Tibial nerve (tissue), 4 donors: Measurements from ENCODE around the gene UBE2G2. TPM values are rescaled to one million over a fixed set of nuclear protein-coding genes. Genes with fewer than 3 reads are reported as not detected.

Experiments used
- DNase-seq, 2 donors: peaks; one replicate each; pipeline ENCODE4 v3.0.0-alpha.2; 2019; ENCODE audit warnings: low spot score in 2 of 2
- H3K27ac ChIP-seq, 4 donors: fragments of 200-600 bp; sonication (generic) in 3 of 4; one replicate each; pipeline ENCODE4 v1.5.1; 2017 to 2019; ENCODE audit warnings: mild to moderate bottlenecking in 1 of 4
- H3K27me3 ChIP-seq, 2 donors: fragments of 200-600 bp; sonication (generic) in 1 of 2; one replicate each; pipeline versions ENCODE4 v1.5.1 to v1.6.0; 2017 to 2019
- H3K36me3 ChIP-seq, 3 donors: fragments of 200-600 bp; sonication (generic); one replicate each; pipeline ENCODE4 v1.5.1; 2018 to 2019
- H3K4me1 ChIP-seq, 4 donors: fragments of 200-600 bp; sonication (generic) in 3 of 4; one replicate each; pipeline ENCODE4 v1.5.1; 2017 to 2019
- H3K4me3 ChIP-seq, 4 donors: fragments of 200-600 bp; sonication (generic) in 3 of 4; one replicate each; pipeline ENCODE4 v1.5.1; 2017 to 2019; ENCODE audit warnings: mild to moderate bottlenecking in 1 of 4, moderate library complexity in 1 of 4
- H3K9me3 ChIP-seq, 4 donors: fragments of 200-600 bp; sonication (generic) in 3 of 4; one replicate each; pipeline ENCODE4 v1.5.1; 2017 to 2019
- EP300 ChIP-seq, 2 donors: sonication (generic); formaldehyde crosslinking; IDR thresholded peaks; one replicate each; pipeline ENCODE4 v1.6.1; 2017; ENCODE audit warnings: antibody characterized with exemption in 2 of 2, mild to moderate bottlenecking in 1 of 2
- POLR2A ChIP-seq, 2 donors: fragments of 450-650 bp; IDR thresholded peaks; one replicate each; pipeline ENCODE4 v1.6.1; 2017; ENCODE audit warnings: antibody characterized with exemption in 2 of 2, mild to moderate bottlenecking in 2 of 2, moderate library complexity in 2 of 2
- WGBS, 2 donors: methylation state at CpG; one replicate each; pipeline ENCODE4 v1.1.5; 2018; 5-methylcytosine and 5-hydroxymethylcytosine counted together
- total RNA-seq, 4 donors: library from RNA; depleted of rRNA; stranded (reverse); fragments of >200 nt; gene quantifications; one replicate each; pipeline ENCODE4 v1.1.0, GENCODE V29; 2016
- TF ChIP-seq, protein P1 (sequence below), 5 experiments: fragments of 200-600 bp in 3 of 5; fragments of 450-650 bp in 2 of 5; sonication (generic) in 3 of 5; IDR thresholded peaks; one replicate each; pipeline ENCODE4 v1.5.1; 2016 to 2019; ENCODE audit warnings: antibody characterized with exemption in 5 of 5, mild to moderate bottlenecking in 3 of 5, moderate library complexity in 2 of 5

The UBE2G2 gene
- total RNA-seq, 4 donors from 2014 or later, result 89.4 to 165 (median 99.3) TPM

DNA sequence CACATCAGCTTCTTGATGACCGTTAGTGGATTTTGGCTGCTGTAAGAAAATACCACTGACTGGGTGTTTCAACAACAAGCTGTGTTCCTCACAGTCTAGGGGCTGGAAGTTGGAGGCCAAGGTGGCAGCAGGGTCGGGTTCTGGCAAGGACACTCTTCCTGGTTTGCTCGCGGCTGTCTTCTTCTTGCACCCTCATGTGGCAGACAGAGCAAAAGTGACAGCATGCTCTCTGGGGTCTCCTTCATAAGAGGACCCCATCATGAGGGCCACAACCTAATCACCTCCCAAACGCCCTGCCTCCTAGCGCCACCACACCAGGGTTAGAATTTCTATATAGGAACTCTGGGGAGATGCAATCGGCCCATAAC lies 71.6 kb downstream of the UBE2G2 start:
- no peak overlapping the region for H3K4me3 ChIP-seq
- H3K27me3 ChIP-seq, result peaks cover 0 to 21% of the 10 kb centered on the region in 2 donors
- peaks cover 0 to 7% (median 0%) of the 10 kb centered on the region in 4 donors for H3K9me3 ChIP-seq
- H3K4me1 ChIP-seq, result no peaks in the 10 kb centered on the region
- TF ChIP-seq POLR2A (IDR thresholded peaks at IDR 0.05) (no peak), EP300 (IDR thresholded peaks at IDR 0.05) (no peak)
- TF ChIP-seq, protein P1, sequence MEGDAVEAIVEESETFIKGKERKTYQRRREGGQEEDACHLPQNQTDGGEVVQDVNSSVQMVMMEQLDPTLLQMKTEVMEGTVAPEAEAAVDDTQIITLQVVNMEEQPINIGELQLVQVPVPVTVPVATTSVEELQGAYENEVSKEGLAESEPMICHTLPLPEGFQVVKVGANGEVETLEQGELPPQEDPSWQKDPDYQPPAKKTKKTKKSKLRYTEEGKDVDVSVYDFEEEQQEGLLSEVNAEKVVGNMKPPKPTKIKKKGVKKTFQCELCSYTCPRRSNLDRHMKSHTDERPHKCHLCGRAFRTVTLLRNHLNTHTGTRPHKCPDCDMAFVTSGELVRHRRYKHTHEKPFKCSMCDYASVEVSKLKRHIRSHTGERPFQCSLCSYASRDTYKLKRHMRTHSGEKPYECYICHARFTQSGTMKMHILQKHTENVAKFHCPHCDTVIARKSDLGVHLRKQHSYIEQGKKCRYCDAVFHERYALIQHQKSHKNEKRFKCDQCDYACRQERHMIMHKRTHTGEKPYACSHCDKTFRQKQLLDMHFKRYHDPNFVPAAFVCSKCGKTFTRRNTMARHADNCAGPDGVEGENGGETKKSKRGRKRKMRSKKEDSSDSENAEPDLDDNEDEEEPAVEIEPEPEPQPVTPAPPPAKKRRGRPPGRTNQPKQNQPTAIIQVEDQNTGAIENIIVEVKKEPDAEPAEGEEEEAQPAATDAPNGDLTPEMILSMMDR (IDR thresholded peaks at IDR 0.05), result no peak
- H3K27ac ChIP-seq, result no peak overlapping the region
- no peaks in the 10 kb centered on the region for H3K36me3 ChIP-seq
- DNase-seq, result no peak
- WGBS, 2 donors, result 90 to 93% methylated on average over 4 to 7 of the region's 7 CpGs

DNA sequence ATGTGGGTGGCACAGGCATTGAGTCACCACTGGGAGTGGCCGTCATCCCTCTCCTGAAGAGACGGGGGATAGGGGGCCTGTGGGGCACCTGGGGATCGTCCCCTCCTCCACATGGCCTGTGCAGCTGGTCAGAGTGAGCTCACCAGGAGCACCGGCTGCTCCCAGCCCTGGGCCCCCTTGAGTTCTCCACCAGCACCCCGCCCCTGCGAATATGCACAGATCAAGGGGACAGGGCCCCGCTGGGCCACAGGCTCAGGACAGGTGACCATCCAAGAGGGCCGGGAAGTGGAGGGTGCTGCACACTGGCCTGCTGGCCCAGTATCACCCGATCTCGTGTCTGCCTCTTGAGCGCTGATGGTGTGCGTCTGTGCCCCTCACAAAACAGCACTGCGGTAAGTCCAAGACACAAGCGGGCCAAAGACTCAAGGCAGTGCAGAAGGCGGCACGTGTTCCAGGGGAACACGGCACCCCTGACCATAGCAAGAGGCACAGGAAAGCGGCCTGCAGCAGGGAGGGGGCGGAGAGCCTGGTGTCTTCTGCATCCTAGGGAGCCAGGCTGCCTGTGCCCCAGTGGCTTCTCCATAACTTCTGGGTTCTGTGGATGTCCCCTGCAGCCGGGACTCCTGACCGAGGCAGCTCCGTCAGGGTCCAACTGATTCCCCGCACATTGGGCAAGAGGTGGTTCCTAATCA lies 72.1 kb downstream of the UBE2G2 start:
- no peak overlapping the region for H3K27ac ChIP-seq
- TF ChIP-seq EP300 (IDR thresholded peaks at IDR 0.05) (no peak), POLR2A (IDR thresholded peaks at IDR 0.05) (no peak)
- TF ChIP-seq, protein P1 (IDR thresholded peaks at IDR 0.05), result no peak
- H3K4me3 ChIP-seq, result no peak overlapping the region
- no peaks in the 10 kb centered on the region for H3K4me1 ChIP-seq
- no peak for DNase-seq
- peaks cover 0 to 1% (median 0%) of the 10 kb centered on the region in 4 donors for H3K9me3 ChIP-seq
- H3K27me3 ChIP-seq, result peaks cover 0 to 26% of the 10 kb centered on the region in 2 donors
- H3K36me3 ChIP-seq, result no peaks in the 10 kb centered on the region
- WGBS, 2 donors, result 92 to 95% methylated on average over 23 of the region's 23 CpGs

DNA sequence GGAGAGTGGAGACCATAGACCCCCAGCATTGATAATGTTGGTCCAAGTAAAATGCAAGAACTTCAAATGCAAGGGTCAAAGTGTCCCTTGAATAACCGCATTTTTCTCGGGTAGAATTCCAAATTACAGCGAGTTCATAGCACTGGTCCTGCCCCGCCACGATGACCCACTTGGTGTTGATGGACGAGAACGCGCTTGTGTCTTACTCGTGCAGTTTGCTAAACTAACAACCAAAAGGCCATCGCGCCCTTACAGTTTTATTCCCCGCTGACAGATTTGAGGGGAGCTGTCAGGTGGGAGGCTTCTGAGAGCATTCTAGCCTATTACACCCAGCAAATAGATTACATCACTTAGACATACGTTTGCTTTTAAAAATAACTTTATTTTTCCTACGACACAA lies 72.9 kb downstream of the UBE2G2 start:
- no peak overlapping the region for H3K27ac ChIP-seq
- no peak overlapping the region for H3K4me3 ChIP-seq
- TF ChIP-seq EP300 (IDR thresholded peaks at IDR 0.05), result no peak
- TF ChIP-seq POLR2A (IDR thresholded peaks at IDR 0.05), result no peak
- TF ChIP-seq, protein P1 (IDR thresholded peaks at IDR 0.05), result no peak
- no peaks in the 10 kb centered on the region for H3K36me3 ChIP-seq
- no peaks in the 10 kb centered on the region for H3K9me3 ChIP-seq
- DNase-seq, result no peak
- 84 to 85% methylated on average over 14 of the region's 14 CpGs for WGBS, 2 donors
- peaks cover 0 to 4% (median 0%) of the 10 kb centered on the region in 4 donors for H3K4me1 ChIP-seq
- peaks cover 0 to 34% of the 10 kb centered on the region in 2 donors for H3K27me3 ChIP-seq

DNA sequence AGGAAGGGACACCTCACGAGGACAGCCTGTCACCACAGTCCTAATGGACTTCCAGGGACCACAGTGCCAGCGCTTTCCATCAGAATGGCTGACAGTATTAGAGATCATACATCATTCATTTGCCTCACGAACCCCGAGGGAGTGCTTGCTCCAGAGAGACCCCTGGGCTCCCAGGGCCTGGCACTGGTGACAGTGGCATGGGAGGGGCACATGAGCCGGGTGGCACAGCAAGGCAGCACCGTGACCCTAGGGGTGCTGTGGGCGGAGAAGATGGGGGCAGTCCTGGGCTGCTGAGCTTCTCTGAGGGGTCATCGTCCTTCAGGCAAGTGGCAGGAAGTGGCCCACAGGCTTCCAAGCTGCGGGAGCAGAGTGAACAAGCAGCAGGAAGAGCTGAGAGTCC lies 73.9 kb downstream of the UBE2G2 start:
- Histone ChIP-seq H3K4me3 (no peak overlapping the region), H3K9me3 (no peaks in the 10 kb centered on the region), H3K27me3 (peaks cover 0 to 44% of the 10 kb centered on the region in 2 donors), H3K36me3 (no peaks in the 10 kb centered on the region), H3K4me1 (peaks cover 0 to 13% (median 3%) of the 10 kb centered on the region in 4 donors), H3K27ac (no peak overlapping the region)
- DNase-seq, result no peak
- TF ChIP-seq EP300 (IDR thresholded peaks at IDR 0.05) (no peak), POLR2A (IDR thresholded peaks at IDR 0.05) (no peak)
- TF ChIP-seq, protein P1 (IDR thresholded peaks at IDR 0.05), result no peak
- 59 to 74% methylated on average over 7 to 9 of the region's 9 CpGs for WGBS, 2 donors

DNA sequence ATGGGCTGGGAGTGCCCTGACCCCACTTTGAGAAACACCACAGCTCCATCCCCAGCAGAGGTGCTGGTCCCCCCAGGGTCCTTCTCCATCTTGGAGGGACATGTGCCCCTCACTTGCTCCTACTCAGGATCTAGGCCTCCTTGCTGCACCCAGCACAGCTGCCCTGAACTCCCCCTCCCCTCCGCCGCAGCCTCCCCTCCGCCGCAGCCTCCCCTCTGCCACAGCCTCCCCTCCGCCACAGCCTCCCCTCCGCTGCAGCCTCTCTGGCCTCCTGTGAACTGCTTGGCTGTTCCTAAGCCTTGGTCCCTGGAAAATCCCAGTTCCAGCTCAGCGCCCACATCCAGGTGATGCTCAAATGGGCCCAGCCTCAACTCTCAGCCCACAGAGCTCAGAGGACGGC lies 74.3 kb downstream of the UBE2G2 start:
- no peak for DNase-seq
- WGBS, 2 donors, result 91 to 93% methylated on average over 8 of the region's 8 CpGs
- Histone ChIP-seq H3K36me3 (no peaks in the 10 kb centered on the region), H3K27ac (no peak overlapping the region), H3K9me3 (no peaks in the 10 kb centered on the region), H3K4me1 (peaks cover 0 to 13% (median 3%) of the 10 kb centered on the region in 4 donors), H3K4me3 (no peak overlapping the region), H3K27me3 (peaks cover 0 to 48% of the 10 kb centered on the region in 2 donors)
- TF ChIP-seq EP300 (IDR thresholded peaks at IDR 0.05), result no peak
- TF ChIP-seq POLR2A (IDR thresholded peaks at IDR 0.05), result no peak
- TF ChIP-seq, protein P1 (IDR thresholded peaks at IDR 0.05), result no peak
